NK-92 treated with Interleukin-12 subunit alpha and Interleukin-12 subunit beta, amount 100 ng/mL, for 24 hours (cell line): Measurements from ENCODE around the gene JMJD8.

Experiments used
- DNase-seq: peaks from one replicate; lab custom pipeline; 2025; lab: John Stamatoyannopoulos, UW

JMJD8 gene

DNA sequence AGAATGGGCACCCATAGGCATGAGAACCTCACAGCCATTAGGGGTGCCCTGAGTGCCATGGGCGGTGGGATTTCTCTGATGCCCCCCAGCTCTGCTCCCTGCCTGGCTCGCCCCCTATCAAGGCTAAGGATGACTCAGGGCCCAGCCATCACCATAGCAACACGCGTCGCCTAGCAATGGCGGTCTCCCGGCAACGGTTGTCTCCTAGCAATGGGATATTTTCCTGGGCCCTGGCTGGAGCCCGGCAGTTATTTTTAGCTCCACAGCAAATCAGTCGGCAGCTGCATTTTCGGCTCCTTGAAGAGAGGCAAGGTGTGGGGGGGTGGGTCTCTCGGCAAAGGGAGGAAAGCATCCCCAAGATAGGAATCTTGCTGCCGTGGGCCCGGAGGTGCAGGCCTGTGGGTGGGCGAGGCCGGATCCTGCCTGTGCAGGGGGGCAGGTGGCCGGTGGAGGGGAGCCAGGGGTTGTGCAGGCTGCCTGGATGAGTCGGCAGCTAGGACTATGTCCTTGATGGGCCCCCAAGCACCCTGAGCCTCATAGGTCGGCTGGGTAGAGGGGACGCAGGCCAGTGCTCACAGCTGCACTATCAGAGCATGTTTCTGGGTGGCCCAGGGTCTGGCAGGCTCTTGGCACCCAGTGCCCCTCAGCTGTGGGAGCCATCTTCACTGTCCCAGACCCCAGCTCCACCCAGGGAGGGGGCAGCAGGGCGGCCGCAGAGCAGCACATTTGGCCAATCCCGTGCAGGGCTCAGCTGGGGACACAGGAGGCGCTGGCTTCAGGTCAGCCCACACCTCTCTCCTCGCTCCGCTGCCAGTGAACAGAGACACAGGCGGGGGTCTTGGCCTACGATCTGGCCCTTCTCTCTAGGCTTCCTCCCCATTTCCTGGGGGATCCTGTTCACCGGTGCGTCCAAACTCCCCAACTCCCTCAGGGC lies 25.7 kb upstream of the JMJD8 start:
- DNase-seq, result no peak

DNA sequence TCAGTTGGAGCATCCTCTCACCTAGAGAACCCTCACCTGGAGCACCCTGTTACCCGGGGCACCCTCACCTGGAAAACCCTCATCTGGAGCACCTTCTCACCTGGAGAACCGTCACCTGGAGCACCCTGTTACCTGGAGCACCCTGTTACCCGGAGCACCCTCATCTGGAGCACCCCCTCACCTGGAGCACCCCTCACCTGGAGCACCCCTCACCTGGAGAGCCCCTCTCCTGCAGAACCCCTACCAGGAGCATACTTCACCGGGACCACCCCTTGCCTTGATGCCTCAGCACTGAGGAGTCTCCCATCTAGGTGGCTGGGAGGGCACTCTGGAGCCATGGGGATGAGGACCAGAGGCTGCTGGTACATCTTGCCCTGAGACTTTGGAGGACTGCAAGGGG lies 24.8 kb upstream of the JMJD8 start:
- DNase-seq, result no peak

DNA sequence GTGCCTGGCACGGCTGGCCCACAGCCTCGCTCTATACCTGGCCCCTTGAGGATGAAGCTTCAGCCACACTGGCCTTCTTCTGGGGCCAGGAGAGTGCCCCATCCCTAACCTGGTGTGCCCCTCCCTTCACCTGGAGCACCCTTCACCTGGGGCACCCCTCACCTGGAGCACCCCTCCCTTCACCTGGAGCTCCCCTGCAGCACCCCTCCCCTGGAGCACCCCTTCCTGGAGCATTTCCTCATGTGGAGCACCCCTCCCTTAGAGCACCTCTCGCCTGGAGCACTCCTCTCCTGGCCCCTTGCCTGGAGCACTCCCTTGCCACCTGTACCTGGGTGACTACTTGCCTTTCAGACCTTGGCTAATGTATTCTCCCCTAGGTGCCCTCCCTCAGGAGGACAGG lies 23.9 kb upstream of the JMJD8 start:
- DNase-seq, result no peak

DNA sequence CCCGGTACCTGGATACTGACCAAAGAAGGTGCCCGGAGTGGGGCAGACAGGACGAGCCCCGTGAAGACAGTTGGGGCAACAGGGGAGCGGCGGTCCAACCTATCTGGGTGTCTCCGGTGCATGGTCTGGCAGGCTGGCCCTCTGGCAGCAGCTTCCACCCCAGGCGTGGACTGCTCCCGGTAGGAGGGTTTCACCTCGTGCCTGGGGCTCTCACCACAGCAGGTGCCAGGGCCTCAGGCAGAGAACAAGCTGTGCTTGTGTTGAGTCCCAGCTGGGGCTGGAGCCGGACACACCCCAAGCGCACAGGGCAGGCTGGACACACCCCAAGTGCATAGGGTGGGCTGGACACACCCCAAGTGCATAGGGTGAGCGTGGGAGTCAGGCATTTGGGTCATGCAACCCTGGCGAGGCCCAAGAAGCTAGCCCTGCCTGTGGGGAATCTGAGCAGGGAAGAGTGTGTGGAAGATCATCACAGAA lies 23.0 kb upstream of the JMJD8 start:
- no peak for DNase-seq

DNA sequence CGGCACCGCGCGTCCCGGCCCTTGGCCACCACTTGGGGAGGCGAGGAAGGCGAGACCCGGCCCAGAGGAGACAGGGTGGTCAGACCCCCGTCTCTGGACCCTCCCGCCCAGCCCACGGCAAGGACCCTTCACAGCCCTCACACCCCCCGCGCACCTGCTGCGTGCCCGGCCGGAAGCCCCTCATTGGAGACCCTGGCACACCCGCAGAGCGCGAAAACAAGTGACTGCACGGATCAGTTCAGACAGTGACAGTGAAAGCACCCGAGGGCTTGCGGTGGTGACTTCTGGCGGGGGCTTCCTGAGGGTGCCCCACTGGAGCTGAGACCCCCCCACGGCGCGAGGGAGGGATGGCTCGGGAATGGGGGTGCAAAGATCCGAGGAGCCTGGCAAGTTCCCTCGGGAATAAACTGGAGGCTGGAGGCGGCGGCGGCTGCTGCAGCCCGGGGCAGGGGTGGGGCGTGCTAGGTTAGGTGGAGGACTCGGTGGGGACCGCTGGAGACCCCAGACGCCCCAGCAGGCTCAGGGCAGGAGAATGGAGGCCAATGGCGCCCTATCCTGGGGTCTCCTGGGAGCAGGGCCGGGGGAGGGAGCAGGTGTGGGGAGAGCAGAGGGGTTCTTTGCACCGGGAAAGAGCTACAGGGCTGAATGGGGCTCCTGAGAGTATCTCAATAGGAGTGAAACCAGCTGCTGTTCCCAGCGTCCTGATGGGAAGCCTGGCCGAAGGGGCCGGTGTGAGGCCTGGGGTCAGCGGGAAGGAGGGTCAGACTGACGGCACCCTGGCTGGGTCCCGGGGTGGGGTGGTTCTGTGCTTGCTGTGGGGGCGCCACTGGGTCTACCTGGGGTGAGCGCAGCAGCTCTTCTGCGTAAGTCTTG lies 22.3 kb upstream of the JMJD8 start:
- DNase-seq, result no peak

DNA sequence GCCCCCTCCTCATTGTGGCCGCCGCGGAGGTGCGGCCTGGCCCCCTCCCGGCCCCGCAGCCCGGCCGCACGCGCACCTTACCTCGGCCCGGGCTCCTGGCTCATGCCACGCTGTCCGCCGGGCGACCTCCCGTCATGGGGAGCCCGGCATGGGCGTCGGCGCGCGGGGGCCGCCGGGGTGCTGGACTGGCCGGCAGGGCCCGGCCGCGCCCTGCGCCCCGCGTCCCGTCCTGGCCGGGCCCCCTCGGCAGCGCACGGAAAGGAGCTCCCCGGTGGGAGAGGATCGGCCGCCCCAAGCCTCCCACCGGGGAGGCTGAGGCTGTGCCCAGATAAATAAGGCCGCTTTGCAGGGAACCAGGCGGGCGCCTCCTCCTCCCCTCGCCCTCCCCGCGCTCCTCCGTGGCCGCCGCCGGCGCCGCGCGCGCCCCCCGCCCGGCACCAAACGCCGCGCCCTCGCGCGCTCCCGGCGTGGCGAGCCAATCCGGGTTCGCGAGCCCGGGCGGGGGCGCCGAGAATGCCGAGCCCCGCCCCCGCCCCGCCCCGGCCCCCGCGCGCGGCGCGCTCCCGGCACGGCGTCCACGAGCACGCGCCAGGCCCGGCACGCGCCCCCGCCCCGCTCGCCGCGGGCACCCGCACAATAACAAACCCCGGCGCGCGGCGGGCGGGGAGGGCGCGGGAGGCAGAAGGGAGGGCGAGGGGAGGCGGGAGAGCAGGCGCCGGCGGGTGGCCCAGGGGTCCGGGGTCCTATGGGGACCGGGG lies 21.5 kb upstream of the JMJD8 start, which contains the start of gene FBXL16:
Gene FBXL16, minus strand, starts transcription at position 371 of the 758 bp plus-strand sequence. CDS start 8,396 bp downstream, outside the sequence.
- no peak for DNase-seq

DNA sequence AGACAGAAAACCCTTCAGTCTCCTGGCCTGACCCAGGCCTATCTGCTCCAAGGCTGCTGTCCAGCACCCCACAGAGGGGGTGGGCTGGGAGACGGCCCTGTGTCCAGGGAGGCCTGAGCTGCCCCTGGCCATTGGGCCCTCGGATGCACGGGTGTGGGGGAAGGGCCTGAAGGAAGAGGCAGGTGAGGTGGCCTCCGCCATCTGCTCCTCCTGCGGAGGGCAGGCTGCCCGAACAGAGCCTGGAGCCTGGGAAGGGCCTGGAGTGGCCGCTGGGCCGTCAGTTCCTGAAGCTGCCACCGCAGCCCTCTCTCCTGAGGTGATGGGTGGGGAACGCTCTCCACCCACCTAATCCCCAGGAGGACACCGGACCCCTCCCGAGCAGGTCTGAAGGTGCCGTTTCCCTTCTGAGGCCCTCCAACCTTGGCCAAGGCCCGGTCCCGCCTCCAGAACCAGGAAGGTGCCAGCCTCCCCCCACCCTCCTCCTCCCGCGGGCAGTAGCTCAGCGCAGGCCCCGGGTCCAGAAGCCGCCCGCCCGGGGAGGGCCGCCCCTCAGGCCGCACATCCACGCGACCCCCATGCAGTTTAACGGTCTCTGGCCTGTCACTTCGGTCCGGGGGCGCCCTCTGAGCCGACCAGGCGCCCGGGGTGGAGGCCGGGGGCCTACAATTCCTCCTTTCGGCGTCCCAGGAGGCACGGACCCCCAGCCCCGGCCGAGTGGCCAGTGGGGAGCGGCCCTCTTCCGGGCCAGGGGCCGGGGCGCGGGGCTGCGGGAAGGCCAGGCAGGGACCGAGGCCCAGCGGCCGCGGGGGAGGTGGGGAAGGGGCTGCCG lies 20.6 kb upstream of the JMJD8 start:
- no peak for DNase-seq

DNA sequence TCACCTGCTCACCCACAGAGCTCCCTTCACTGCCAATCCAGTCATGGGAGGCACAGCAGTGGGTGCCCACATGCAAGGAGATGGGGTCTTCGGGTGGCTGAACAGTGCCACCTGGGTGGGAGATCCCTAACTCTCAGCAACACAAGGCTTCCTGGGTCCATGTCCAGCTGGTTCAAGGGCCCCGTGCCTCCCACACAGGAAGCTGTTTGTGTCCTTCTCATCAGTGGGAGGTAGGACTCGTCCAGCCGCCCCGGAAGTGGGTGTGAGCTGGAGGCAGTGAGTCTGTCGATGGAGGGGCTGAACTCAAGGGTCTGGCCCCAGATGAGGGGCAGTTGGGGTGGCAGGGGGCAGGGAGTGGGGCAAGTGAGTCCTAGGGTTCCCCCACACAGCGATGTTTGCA lies 19.9 kb upstream of the JMJD8 start:
- DNase-seq, result no peak

DNA sequence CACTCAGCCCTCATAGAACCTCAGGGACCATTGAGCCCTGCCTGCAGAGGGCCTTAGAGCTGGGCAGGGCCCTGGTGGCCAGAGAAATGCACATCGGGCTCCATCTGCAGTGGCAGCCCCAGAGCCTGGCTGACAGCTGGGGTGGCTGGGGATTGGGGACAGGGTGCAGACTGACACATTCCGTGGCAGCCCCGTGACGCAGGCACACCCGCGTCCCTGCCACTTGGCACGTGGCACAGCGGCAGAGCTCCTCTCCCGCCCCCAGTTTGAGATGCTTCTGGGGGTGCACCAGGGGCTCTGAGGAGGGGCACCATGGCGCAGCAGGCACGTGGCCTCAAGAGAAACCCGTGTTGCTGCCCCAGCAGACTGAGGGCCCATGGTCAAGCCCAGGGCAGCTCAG lies 19.3 kb upstream of the JMJD8 start:
- no peak for DNase-seq

DNA sequence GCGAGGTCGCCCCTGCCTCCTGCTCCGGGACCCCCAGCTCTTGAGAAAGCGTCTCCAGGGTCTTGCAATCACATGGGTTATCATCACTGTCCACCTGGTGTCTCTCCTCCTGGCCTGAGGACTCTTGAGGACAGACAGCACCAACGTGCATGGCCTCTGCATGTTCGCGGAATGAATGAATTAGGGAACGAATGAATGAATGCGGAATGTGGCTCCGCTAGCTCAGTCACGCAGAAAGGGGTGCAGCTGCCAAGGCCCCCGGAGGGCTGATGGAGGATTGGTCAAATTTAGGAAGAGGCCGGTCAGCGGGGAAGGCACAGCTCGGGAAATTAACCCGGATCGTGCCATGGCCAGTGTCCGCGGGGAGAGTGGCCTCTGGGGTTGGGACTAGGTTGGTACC lies 18.2 kb upstream of the JMJD8 start:
- DNase-seq, result no peak

DNA sequence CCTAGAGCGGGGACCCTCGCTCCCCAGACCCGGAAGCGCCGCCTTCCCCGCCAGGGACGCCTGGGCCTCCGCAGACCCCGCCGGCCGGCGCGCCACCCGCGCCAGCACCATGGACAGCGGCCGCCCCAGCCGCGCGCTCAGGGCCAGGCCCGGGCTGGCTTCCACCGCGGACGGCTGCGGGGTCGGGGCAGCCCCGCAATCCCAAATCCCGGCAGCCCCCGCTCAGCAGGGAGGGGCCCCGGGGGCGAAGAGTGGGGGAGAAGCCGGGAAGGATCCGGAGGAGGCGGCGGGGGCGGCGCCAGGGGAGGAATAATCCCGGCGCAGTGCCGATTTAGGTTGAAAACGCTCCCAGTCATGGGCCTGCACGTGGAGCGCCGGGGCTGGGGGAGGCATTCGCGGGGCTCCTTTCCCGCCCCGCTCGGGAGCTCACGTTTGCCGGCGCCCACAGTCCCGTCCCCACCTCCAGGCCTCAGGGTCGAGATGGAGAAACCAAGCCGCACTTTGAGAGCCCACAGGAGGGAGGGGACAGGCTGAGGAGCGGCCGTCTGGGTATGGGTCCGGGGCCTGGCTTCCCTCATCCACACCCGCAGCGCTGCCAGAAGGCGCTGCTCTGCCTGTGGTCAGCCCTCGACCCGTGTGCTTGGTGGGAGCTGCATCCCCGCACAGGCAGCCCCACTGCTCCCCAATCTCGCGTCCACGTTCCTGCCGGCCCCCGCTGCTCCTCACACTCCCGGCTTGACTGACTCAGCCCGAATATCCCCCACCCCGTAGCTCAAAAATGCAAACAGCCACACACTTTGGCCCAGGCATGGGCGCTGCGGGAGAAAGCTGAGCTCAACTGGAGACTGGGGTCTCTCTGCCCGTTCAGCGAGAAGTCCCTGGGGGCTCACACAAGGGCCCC lies 16.8 kb upstream of the JMJD8 start:
- no peak for DNase-seq

DNA sequence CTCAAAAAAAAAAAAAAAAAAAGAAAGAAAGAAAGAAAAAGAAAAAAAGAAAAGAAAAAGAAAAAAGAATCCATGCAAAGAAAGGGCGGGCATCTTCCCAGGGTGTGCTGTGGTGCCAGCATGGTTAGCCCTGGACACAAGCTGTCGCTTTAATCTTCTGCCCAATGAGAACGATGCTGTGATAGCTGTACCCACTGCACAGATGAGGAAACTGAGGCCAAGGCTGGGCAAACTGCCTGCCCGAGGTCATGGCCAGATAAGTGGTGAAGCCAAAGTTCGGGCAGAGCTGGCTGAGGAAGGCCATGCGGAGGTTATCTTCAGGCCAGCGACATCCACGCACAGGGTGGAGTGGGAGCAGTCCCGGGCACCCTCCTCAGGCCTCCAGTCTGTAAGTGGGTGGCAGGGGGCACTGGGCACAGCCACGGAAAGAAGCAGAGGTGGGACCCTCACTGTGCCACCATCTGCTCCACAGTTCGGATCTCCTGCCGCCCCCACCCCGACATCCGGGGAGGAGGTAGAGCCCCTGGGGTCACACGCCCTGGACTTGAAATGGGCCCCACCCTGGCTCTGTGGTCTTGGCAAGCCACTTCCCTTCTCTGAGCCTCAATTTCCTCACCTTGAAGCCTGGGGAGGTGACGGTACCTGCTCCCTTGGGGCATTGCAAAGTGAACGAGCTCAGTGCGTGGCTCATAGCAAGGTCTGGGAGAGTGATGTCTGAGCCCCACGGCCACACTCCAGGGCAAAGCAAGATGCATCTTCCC lies 15.0 kb upstream of the JMJD8 start:
- DNase-seq, result no peak

DNA sequence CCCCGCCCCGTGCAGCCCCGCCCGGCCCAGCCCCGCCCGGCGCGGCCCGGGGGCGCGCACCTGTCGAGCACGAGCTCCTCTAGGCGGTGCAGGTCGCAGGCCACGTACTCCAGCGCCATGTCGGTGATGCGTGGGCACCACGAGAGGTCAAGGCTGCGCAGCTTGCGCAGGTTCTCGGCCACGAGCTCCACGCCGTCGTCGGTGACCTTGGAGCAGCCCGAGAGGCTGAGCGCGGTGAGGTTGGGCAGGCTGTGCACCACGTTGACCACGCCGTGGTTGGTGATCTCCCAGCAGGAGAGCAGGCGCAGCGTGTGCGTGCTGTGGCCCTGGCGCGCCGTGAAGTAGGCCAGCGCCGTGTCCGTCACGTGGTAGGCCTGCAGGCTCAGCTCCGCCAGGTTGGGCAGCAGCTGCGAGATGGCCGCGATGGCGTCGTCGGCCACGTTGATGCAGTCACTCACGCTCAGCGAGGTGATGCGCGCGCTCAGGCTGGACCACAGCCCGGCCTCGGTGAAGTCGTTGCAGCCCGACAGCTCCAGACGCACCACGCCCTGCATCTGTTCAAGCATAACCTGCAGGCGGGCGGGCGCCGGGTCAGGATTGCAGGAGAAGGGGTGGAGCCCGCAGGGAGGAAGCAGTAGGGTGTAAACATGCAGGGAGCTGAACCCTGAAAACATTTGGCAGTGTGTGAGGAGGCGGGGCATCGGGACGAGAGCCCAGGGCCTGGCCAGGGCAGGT lies 11.4 kb upstream of the JMJD8 start:
- no peak for DNase-seq

DNA sequence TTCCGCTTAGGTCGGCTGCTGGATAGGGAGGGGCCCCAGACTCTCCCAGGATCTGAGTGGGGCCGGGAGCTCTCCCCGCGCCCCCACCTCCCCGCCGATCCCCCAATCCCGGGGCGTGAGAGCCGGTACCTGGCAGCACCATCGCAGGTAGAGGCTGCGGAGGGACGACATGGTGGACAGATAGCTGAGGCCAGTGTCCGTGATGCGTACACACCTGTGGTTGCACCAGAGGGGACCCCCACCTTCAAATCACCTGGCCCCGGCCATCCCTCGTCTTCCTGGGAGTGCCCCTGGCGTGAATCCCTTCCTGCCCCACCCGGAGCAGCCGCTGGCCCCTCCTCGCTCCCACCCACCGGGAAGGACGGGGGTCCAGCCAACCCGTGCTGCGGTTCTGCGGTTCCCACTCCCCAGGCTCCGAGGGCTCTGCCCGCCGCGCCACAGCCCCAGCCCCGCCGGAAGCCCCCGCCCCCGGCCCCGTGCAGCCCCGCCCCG lies 10.8 kb upstream of the JMJD8 start:
- no peak for DNase-seq

DNA sequence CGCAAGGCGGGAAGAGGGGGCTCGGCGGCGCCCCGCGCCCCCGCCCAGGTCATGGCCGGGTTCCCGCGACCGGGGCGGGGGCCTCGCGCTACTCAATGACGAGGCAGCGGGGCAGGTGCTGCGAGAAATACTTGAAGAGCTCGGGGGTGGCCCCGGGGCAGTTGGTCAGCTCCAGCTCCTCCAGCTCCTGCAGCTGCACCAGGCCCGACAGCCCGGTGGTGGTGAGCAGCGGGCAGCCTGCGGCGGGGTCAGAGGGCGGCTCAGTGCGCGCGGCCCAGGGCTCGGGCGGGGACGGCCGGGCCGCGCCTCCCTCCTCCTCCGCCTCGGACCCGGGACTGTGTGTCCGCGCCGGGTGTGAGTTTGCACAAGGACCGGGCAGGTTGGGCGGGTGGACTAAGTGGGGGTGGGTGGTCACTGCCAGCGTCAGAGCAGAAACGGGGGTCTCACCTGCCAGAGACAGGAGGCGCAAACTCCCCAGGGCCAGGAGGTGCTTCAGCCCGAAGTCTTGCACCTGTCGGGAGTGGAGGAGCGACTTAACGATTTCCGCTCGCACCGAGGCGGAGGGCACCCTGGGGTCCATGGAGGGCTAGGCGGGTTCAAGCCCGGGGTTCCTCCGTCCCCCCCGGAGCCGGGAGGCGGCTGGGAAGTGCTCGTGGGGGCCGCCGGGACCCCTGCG lies 10.2 kb upstream of the JMJD8 start:
- no peak for DNase-seq

DNA sequence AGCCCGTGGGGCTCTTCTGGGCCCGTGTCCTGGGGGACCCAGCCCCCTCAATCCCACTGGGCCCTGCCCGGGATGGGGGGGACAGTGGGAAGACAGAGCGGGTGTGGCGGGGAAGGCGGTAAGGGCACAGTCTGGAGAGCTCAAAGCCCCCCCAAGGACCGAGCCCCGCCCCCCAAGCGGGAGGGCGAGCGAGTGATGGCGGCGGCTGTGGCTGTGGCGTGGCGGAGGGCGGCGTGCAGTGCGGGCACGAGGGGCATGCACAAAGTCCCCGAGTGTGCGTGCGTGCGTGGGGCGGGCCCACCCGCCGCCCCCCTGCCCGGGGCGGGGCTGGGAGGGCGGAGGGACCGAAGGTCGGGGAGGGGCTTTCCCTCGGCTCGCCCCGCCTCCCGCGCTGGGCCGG lies 9.6 kb upstream of the JMJD8 start:
- no peak for DNase-seq

DNA sequence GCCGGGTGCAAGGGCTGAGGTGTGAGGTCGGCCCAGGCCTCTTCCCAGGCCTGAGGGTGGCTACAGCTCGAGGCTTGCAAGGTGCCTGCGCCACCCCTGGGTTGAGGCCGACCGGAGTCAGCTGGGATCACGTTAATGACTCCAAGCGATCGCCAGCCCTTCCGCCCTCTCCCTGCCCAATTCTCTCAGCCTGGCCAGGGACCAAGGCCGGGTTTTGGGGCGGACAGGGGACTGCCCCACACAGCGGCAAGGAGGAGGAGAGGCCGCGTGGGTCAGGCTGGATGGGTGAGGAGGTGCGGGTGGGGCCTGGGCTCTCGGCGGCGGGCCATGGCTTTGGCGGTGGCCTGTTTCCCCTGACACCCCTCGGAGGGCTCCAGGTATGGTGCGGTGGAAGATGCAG lies 9.2 kb upstream of the JMJD8 start:
- DNase-seq, result no peak
